Skin epidermis (tissue), 12 donors: ENCODE data around the gene MAOB.
"Not testable (repeated sequence)": the region's sequence is repeated elsewhere in the genome, so short reads cannot be mapped to it uniquely, and the experiment has no call there.

Experiments
- H3K27ac ChIP-seq, 21 experiments: fragments of 200-600 bp; sonication (generic) in 11 of 21; one replicate each; pipeline ENCODE4 v1.5.0; 2020; ENCODE audit warnings: mild to moderate bottlenecking in 3 of 21, inconsistent platforms in 2 of 21, moderate library complexity in 2 of 21
- H3K4me3 ChIP-seq, 7 experiments: fragments of 200-600 bp; sonication (generic) in 2 of 7; one replicate each; pipeline ENCODE4 v1.5.0; 2020; ENCODE audit warnings: inconsistent platforms in 2 of 7, mild to moderate bottlenecking in 2 of 7, moderate library complexity in 1 of 7

The MAOB gene

DNA sequence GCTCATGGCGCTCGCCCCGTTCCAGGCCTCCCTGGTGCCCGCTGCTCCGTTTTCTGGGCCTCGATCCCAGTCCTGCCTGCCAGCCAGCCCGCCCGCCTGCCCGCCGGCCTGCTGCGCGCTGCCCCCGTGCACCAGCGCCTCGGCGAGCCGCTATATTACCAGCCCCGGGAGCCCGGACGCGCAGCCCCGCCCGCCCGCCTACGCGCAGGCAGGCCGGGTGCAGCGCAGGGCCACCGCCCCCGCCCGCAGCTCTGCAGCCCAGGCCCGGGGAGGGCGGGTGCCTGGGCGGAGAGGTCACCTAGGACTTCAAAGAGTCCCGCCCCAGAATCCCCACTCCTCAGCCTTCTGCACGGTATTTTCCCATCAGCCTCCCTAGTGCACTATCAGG is at the start of gene MAOB:
MAOB (minus strand) TSS at position 157 of the 388 bp plus-strand sequence; CDS start at position 6, 151 bp downstream.
- peak within 1 kb of the TSS in 6 of 7 experiments; percentile 4 to 41 (median 21) for H3K4me3 ChIP-seq
- peak within 1 kb of the TSS in 6 of 21 experiments; percentile 9 to 63 (median 38) for H3K27ac ChIP-seq

DNA sequence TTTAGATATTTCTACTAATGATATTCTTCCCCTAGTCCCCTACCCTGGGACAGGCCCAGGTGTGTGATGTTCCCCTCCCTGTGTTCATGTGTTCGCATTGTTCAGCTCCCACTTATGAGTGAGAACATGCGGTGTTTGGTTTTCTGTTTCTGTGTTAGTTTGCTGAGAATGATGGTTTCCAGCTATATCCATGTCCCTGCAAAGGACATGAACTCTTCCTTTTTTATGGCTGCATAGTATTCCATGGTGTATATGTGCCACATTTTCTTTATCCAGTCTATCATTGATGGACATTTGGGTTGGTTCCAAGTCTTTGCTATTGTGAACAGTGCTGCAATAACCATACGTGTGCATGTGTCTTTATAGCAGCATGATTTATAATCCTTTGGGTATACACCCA is 39.8 kb upstream of the MAOB start:
- H3K27ac ChIP-seq, H3K4me3 ChIP-seq: not testable (repeated sequence)

DNA sequence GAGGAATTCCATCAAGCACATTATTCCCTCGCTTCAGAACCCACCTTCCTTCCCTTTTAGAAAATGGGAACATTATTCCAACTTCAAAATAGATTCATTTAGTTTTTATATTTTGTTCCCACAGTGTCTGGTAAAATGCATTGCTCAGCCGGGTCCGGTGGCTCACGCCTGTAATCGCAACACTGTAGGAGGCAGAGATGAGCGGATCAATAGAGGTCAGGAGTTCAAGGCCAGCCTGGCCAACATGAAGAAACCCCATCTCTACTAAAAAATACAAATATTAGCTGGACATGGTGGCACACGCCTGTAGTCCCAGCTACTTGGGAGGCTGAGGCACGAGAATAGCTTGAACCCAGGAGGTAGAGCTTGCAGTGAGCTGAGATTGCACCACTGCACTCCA is 28.5 kb upstream of the MAOB start:
- not testable (repeated sequence) for H3K27ac ChIP-seq

DNA sequence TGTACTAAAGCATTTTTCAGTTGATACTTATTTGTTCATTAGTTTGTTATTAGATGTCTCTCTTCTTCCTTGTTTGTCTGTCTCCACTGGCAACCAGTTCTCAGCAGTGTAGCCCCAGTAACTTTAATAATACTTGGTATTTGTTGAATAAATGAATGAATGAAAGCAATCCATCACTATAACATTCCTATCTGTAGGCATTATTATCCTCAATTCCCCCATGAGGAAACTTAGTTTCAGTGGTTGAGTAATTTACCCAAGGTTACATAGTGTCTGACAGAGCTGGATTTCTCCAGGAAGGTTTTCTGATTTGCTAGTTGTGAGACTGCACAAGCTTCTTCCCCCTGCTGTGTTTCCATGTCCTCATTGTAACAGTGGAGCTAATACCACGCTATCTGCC is 27.8 kb upstream of the MAOB start:
- Histone ChIP-seq H3K4me3 (no peak overlapping the region), H3K27ac (no peak overlapping the region)

More for the DNA sequence above, 28.5 kb upstream of the MAOB start:
- H3K4me3 ChIP-seq = not testable (repeated sequence)

DNA sequence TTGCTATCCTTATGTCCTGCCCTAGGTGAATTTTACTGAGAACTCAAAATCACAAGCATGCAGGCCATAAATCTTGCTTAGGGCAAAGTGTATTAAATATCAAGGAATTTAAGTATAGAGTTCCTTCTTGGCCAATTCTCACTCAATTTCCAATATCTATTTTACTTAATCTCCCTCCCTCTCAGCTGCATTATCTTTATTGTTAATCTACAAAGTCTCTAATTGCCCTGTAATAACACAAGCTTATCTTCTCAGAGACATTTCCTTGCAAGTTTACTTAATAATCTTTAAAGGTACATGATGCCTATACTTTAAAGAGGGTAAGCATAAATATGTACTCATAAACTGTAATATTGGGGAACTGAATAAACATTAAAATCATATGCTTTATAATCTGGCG is 26.9 kb upstream of the MAOB start:
- no peak overlapping the region for H3K27ac ChIP-seq
- H3K4me3 ChIP-seq = no peak overlapping the region

DNA sequence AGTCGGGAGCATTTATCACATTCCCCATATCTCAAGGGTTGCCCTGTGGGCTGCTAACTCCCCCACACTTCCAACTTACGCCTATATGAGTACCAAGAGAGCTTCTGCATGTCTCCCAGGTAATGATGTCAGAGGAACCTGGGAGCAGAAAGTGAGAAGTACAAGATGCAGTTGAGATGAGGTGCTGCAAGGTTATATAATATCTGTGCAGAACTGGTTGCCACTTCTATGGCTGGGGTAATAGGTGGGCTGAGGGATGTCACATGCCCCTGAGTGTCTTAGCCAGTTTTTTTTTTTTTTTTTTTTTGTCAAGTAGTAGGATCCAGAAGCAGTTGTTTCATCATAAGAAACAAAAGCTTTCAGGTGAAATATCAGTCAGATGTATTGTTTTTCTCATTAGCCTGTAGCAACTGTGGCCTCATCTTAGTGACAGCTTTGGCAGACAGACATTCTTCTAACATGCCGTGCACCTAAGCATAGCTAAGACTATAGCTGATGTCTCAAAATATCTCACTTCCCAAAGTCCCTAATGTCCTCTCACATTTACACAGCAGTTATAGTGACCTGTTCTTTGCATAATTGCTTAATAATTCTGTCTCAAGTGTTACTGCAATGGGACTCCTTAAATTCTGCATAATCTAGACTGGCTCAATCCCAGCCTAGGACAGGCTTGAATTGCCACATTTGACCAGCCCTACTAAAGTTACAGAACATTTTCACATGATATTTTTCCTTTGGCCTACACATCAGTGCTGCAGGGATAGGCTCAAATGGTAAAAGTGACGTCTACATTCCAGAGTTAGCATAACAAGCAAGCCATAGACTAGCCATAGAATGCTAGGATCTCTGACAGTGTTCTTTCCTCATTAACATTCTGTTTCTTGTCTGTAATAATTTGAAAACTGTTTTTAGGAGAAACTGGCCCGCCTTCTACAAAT is 17.9 kb upstream of the MAOB start:
- Histone ChIP-seq H3K4me3 (no peak overlapping the region), H3K27ac (no peak overlapping the region)

DNA sequence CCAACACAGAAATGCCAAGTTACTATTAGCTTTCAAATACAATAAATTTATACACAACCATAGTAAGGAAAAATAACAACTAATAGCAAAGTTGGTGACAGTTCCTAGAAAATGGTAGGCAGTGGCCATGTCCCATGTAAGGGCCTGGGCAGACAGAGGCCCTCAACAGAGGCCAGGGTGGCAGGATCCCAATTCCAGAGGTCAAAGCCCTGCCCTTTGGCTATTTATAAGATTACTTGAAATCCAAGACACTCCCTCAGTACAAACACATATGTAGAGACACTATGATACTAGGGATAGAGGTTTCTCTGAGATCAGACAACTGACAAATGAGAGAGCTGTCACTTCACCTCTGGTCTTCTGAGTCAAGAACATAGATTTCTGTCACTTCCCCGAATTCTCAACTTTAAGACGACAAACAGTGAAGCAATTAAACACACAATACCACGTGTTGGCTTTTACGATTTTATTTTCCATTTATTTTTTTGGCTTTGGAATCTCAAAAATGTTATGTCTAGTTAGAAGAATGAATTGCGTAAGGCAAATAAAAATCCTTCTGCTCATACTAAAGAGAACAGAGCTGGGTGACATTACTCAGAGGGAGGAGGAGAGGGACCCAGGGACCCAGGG is 16.3 kb upstream of the MAOB start:
- Histone ChIP-seq H3K27ac (peak overlapping the region in 1 of 21 experiments; percentile 54), H3K4me3 (no peak overlapping the region)

DNA sequence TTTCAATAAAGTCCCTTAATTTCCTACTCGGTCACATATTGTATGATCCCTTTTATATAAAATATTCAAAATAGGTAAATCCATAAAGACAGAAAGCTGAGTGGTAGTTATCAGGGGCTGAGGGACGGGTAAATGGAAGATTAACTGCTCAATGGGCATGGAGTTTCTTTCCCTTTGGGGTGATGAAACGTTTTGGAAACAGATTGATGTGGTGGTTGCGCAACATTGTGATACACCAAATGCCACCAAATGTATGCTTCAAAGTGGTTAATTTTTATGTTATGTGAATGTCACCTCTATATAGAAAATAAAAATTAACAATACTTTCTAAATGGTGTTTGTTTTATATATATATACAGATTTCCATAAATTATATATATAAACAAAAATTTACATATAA is 15.0 kb upstream of the MAOB start:
- Histone ChIP-seq H3K27ac (no peak overlapping the region), H3K4me3 (no peak overlapping the region)

DNA sequence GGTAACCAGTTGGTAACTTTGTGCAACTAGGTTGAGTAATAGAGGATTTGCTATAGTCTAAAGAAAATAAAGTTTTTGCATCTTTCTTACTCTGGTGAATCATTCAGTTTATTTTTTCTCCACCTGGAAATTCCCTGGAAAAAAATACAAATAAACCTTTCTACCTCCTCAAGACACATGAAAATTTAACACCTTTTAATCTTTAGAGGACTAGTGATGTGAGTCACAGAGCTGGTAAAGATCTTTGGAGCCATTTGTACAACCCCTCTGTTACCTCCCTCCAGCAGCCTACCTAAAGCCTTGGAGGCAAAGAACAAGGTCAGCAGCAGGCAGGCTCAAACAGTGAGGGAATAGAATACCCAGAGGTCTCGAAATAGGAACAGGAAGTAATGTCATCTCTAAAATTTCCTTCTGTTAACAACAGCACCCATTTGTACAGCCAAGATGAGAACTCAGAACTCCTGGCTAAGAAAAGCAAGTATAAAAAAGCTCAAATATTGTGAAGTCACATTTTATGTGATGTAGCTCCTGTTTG is 10.2 kb upstream of the MAOB start:
- H3K27ac ChIP-seq = no peak overlapping the region
- no peak overlapping the region for H3K4me3 ChIP-seq

DNA sequence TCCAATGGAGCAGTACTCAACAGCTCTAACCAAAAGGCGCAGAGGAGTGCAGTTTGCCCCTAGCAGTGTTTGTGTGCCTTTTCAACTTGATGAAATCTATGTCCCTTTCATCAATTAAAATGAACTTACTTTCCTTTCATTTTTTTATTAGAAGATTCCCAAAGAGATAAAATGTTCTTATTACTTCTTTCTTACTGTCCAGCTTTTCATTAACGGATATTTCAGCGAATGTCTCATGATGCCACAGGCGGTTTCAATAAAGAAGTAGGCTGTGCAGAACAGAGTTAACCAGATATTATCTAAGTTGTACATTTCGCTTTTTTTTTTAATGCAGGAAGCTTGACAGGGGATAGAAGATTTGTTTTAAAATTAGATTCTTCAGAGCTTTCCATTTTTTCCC is 3.4 kb upstream of the MAOB start:
- Histone ChIP-seq H3K27ac (no peak overlapping the region), H3K4me3 (no peak overlapping the region)

DNA sequence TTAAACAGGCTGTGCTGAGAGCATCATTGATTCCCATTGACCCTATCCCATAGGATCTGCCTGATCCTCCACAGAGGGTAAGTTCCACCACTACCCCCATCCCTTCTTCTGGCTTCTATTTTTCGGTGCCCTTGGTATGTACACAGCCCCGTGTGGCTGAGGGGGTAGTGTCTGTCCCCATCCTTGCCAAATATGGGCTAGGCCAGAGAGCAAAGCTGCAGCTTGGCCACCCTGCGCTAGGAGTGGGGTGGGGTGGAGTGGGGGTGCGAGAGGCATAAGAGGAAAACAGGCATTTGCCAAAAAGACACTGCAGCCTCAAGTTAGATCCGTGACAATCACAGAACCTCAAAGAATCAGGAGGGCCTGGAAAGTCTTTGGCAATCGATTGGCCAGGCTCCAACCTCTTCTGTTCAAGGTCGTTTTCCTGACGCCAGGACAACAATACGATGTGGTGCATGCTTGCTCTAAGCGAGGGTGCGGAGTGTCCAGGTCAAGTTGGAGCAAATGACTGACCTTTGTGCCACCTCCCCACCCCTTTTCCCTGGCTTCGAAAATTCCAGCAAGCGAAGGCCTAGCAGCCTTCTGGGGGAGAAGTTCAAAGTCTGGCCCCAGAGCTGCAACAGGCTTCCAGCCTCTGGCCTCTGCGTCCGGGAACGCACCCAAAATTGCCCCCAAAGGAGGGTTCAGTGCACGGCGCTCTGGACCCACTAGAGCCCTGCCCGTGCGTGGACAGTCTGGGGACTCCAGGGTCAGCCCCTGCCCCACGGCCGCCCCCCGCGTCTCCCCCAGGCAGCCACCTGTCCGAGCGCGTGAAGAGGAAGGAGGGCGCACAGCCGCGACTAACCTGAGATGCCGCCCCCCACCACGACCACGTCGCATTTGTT is 598 bp downstream of the MAOB start:
- peak overlapping the region in 6 of 21 experiments; percentile 9 to 63 (median 38) for H3K27ac ChIP-seq
- H3K4me3 ChIP-seq = peak overlapping the region in 6 of 7 experiments; percentile 4 to 41 (median 21)

DNA sequence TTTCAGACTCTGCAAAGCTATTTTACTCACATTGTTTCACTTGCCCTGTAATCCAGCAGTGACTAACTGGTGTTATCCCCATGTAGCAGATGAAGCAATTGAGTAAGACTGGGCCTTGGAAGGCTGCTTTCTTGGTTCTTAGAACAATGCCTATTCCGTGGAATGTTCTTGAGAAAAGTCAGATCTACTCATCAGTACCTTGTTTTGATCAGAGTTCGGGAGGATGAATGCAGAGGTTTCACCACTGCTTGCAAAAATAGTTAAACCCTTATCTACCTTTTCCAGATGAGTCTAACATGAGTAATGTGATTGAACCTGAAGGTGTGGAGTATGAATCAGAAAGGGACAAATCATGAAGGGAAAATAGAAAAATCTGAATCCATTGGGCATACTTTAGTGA is 1.8 kb downstream of the MAOB start:
- H3K4me3 ChIP-seq = no peak overlapping the region
- H3K27ac ChIP-seq = no peak overlapping the region

DNA sequence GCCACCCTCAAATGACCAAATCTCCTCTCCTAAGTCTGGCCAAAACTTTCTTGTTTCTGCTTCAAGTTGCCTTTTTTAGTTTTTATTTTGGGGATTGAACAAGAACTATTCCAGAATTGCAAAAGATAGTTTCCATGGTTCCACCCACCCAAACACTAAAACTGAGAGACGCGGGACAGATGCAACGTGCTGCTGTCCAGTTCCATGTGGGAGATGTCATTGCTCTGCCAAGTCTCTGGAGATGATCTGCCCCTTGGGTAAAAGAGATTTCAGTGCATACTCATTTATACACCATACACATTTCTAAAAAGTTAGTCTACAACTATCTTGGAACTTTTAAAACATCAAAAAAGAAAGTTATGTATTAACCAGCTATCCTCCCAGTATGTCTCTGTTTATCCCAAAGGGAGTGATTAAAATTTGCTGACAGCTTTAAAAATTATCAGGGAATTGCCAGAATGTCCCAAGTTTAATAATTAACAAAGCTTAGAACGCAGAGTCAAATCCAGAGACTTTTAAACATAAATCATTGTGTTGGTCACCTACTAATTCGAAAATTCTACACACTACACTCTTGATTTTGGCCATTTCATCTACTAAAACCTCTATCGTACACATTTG is 3.2 kb downstream of the MAOB start:
- Histone ChIP-seq H3K4me3 (no peak overlapping the region), H3K27ac (no peak overlapping the region)

DNA sequence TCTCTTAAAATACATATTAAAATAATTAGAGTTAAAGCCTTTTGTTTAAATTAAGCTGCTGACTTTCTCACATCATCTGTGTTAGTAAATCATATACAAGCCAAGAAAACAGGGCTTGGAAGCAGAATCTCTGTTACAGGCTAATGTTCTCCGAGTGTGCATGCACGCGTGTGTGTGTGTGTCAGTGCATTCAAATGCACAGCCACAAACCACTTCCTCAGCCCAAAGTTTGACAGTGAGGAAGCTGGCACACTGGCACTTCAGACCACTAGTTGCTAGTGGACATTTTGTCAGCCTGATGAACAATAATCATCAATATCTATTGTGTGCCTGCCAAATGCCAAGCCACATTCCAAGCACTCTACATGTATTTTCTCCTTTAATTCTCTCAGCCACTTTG is 5.6 kb downstream of the MAOB start:
- H3K27ac ChIP-seq = no peak overlapping the region
- H3K4me3 ChIP-seq = no peak overlapping the region

DNA sequence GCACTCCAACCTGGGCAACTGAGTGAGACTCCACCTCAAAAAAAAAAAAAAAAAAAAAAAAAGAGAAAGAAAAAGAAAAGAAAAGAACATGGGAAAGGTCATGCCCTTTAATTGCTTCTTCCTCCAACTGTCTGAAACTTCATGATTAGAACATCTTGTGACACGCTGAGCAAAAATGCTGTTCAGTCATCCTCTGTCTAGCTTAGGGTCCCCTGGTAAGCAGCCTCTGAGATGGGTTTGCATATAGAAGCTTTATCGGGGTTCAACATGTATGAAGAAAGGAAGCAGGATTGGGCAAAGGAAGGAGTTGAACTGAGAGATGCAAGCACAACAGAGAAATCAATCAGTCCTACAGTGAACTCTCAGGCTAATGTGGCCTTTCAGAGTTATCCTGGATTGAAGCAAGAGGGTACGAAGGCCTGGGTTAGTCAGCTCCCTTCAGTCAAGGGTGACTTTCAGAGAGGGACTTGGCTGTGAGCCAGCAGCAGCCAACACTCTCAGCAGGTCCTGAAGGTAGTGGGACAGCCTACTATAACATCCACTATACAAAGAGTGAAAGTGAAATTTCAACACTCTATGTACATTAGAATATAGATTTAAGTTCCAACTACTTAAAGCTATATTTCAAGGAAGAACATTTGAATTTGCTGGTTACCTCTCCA is 11.4 kb downstream of the MAOB start:
- Histone ChIP-seq H3K4me3 (no peak overlapping the region), H3K27ac (no peak overlapping the region)

DNA sequence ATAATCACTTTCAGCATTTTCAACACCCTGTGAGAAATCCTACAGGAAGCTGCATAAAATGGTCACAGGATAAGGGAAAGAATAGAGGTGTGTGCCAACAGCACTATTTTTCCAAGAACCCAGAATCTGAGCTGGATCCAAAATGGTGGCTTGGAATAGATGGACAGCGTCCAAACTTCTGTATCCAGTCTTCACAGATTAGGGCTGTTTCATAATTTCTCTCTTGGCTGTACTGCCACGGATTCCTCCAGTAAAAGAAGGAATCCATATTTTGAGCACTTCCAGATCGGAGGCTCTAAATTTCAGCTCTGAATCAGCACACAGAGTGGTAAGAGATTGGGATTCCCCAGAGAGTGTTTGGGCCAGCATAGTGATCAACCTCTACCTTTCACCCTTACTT is 12.2 kb downstream of the MAOB start:
- Histone ChIP-seq H3K4me3 (no peak overlapping the region), H3K27ac (no peak overlapping the region)

DNA sequence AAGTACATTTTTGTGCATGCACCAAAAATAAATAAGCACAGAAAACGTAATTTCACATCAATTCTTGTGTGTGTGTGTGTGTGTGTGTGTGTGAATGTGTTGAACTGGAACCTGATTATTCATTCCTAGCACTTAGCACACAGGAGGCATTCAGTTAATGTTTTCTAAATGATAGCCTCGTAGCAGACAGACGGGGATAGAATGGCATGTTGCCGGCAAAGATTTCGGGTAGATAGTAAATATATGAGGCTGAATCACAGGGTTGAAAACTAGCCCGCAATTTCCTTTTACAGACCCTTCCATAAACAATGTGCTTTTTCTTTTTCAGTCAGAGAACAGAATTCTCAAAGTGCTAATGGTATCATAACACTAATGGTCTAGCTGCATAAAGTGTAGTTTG is 13.5 kb downstream of the MAOB start:
- no peak overlapping the region for H3K27ac ChIP-seq

DNA sequence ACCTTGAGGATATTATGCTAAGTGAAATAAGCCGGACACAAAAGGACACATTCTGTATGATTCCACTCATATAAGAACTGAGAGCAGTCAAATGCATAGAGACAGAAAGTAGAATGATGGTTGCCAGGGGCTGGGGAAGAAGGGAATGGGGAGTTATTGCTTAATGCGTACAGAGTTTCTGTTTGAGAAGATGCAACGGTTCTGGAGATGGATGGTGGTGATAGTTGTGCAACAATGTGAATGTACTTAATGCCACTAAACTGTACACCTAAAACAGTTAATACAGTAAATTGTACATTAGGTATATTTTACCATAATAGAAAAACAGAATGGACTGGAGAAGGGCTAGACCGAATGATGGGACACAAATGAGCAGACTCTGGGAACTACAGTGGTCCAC is 15.8 kb downstream of the MAOB start:
- Histone ChIP-seq H3K27ac (no peak overlapping the region), H3K4me3 (no peak overlapping the region)

More for the DNA sequence above, 13.5 kb downstream of the MAOB start:
- H3K4me3 ChIP-seq = no peak overlapping the region

DNA sequence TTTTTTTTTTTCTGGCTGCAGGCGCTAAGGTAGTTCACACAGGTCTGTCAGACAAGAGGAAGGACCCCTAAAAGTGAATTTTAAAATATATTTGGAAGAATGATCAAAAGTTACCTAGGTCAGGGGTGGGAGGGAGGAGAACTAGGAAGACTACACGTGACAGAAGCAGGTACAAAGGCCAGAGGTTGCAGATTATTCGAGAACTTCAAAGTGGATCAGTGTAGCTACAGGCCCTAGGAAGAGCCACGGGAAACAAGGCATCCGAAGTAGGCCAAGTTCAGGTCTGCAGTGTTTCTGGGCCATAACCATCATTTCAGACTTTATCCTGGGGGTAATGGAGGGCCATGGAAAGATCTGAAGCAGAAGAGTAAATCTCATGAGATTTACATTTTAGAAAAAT is 16.5 kb downstream of the MAOB start:
- no peak overlapping the region for H3K4me3 ChIP-seq
- no peak overlapping the region for H3K27ac ChIP-seq
